Mucosa of gallbladder (tissue), 1 donor: ENCODE results near the gene CNTNAP4. TPM values are rescaled to one million over a fixed set of nuclear protein-coding genes. Genes with fewer than 3 reads are reported as not detected.

Source experiments
- DNase-seq: peaks from one replicate; pipeline ENCODE4 v3.0.0-alpha.2; 2020; ENCODE audit warnings: low spot score
- total RNA-seq: library from RNA; stranded (reverse); gene quantifications from one replicate; pipeline ENCODE4 v1.2.1, GENCODE V29; 2021
- donor health status: DM: no; HTN: no; CAD: no.

Gene CNTNAP4
- total RNA-seq, 1 donor from 2014 or later: not detected

GRCh38 chr16:76389126-76389525 is 111.9 kb downstream of the CNTNAP4 start:
- no peak for DNase-seq

GRCh38 chr16:76390476-76390875 is 113.3 kb downstream of the CNTNAP4 start:
- DNase-seq: no peak

GRCh38 chr16:76396977-76397376 is 119.8 kb downstream of the CNTNAP4 start:
- DNase-seq: no peak

GRCh38 chr16:76409706-76410105 is 132.5 kb downstream of the CNTNAP4 start:
- no peak for DNase-seq

GRCh38 chr16:76421571-76421970 is 144.4 kb downstream of the CNTNAP4 start:
- no peak for DNase-seq

- peak; percentile 71 for DNase-seq
Observed at GRCh38 chr16:76428858-76429257, 151.7 kb downstream of the CNTNAP4 start.

- DNase-seq: no peak
Observed at GRCh38 chr16:76441391-76441790, 164.2 kb downstream of the CNTNAP4 start.

GRCh38 chr16:76441876-76442275 is 164.7 kb downstream of the CNTNAP4 start:
- DNase-seq: no peak

- DNase-seq: no peak
Observed at GRCh38 chr16:76443973-76444372, 166.8 kb downstream of the CNTNAP4 start.

- no peak for DNase-seq
Observed at GRCh38 chr16:76444832-76445231, 167.6 kb downstream of the CNTNAP4 start.

- no peak for DNase-seq
Observed at GRCh38 chr16:76445815-76446214, 168.6 kb downstream of the CNTNAP4 start.

GRCh38 chr16:76446251-76446650 is 169.1 kb downstream of the CNTNAP4 start:
- no peak for DNase-seq

- DNase-seq: no peak
Observed at GRCh38 chr16:76450890-76451289, 173.7 kb downstream of the CNTNAP4 start.

- no peak for DNase-seq
Observed at GRCh38 chr16:76455257-76455656, 178.1 kb downstream of the CNTNAP4 start.

GRCh38 chr16:76456016-76456415 is 178.8 kb downstream of the CNTNAP4 start:
- DNase-seq: no peak

- DNase-seq: no peak
Observed at GRCh38 chr16:76459111-76459510, 181.9 kb downstream of the CNTNAP4 start.

GRCh38 chr16:76461836-76462235 is 184.6 kb downstream of the CNTNAP4 start:
- no peak for DNase-seq

- no peak for DNase-seq
Observed at GRCh38 chr16:76464955-76465620, 187.9 kb downstream of the CNTNAP4 start.

GRCh38 chr16:76466871-76467270 is 189.7 kb downstream of the CNTNAP4 start:
- DNase-seq: no peak

- DNase-seq: no peak
Observed at GRCh38 chr16:76474048-76474447, 196.8 kb downstream of the CNTNAP4 start.

GRCh38 chr16:76478105-76478504 is 200.9 kb downstream of the CNTNAP4 start:
- DNase-seq: no peak

- DNase-seq: no peak
Observed at GRCh38 chr16:76483307-76483909, 206.2 kb downstream of the CNTNAP4 start.

- no peak for DNase-seq
Observed at GRCh38 chr16:76484020-76484419, 206.8 kb downstream of the CNTNAP4 start.

GRCh38 chr16:76486740-76487139 is 209.5 kb downstream of the CNTNAP4 start:
- DNase-seq: no peak
